ENCODE measurements around the gene TAX1BP3. TPM values are rescaled to one million over a fixed set of nuclear protein-coding genes. Genes with fewer than 3 reads are reported as not detected.

The TAX1BP3 gene
- total RNA-seq, 2 experiments from 2014 or later, result 19.8 to 24.3 TPM

DNA sequence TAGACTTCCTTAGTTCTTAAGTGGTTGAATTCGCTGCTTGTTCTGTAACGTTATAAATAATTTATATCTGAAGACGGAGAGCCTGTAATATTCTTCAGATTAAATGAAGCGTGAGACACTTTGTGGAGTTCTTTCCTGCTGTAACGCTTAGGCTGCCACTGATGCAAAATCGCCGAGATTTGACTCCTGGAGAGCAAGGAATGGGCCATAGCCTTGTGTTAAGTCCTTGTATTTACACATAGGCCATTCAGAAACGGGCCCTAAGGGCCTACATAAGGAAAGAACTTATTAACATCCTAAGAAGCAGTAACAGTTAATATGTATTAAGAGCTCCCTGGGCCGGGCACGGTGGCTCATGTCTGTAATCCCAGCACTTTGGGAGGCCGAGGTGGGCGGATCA lies 1.2 kb upstream of the TAX1BP3 start:
- no peak for DNase-seq (ENCODE audit: low spot score)
- Histone ChIP-seq H3K4me3 (ENCODE audit: low read depth, low read length, poor library complexity, severe bottlenecking) (peak overlapping the region; percentile 93), H3K36me3 (ENCODE audit: insufficient read depth, low read length) (peaks cover 47% of the 10 kb centered on the region), H4K20me1 (ENCODE audit: insufficient read depth, low read length) (peaks cover 6% of the 10 kb centered on the region; the same call in 1 of the 2 replicates), H3K4me2 (ENCODE audit: low read length) (peak overlapping the region; percentile 92), H3K9me2 (ENCODE audit: insufficient read depth, low read length) (no peaks in the 10 kb centered on the region), H2AFZ (ENCODE audit: low read length) (no peak overlapping the region), H3K79me2 (ENCODE audit: insufficient read depth, low read depth, low read length) (peaks cover 25% of the 10 kb centered on the region), H3K27ac (ENCODE audit: low read depth, low read length, poor library complexity, severe bottlenecking) (peak overlapping the region; percentile 55), H3K9me3 (ENCODE audit: low read length) (no peaks in the 10 kb centered on the region), H3K4me1 (ENCODE audit: insufficient read depth, low read length, poor library complexity, severe bottlenecking) (peaks cover 21% of the 10 kb centered on the region)
- intact Hi-C loops (cut with micrococcal nuclease; ENCODE audit: unreplicated experiment), result loop anchor here (2.0 kb wide), 1 partner anchor 67 kb away; no protein-coding TSS in a partner anchor
- BruUV-seq (replicated peaks), result no TSS peak
- ChIA-PET POLR2A (no interaction called here), CTCF (ENCODE audit: unreplicated experiment) (no interaction called here)
- no peak for TF ChIP-seq EZH2phosphoT487 (IDR thresholded peaks at IDR 0.05; ENCODE audit: borderline replicate concordance, low read depth, low read length)
- TF ChIP-seq, protein P1, sequence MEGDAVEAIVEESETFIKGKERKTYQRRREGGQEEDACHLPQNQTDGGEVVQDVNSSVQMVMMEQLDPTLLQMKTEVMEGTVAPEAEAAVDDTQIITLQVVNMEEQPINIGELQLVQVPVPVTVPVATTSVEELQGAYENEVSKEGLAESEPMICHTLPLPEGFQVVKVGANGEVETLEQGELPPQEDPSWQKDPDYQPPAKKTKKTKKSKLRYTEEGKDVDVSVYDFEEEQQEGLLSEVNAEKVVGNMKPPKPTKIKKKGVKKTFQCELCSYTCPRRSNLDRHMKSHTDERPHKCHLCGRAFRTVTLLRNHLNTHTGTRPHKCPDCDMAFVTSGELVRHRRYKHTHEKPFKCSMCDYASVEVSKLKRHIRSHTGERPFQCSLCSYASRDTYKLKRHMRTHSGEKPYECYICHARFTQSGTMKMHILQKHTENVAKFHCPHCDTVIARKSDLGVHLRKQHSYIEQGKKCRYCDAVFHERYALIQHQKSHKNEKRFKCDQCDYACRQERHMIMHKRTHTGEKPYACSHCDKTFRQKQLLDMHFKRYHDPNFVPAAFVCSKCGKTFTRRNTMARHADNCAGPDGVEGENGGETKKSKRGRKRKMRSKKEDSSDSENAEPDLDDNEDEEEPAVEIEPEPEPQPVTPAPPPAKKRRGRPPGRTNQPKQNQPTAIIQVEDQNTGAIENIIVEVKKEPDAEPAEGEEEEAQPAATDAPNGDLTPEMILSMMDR (conservative IDR thresholded peaks at IDR 0.05; ENCODE audit: low read length), result no peak

DNA sequence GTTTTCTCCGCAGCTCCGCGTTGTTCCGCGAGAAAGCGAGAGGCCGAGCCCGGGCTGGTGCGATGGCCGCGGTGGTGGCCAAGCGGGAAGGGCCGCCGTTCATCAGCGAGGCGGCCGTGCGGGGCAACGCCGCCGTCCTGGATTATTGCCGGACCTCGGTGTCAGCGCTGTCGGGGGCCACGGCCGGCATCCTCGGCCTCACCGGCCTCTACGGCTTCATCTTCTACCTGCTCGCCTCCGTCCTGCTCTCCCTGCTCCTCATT lies 638 bp upstream of the TAX1BP3 start:
- Histone ChIP-seq H3K36me3 (ENCODE audit: insufficient read depth, low read length) (peaks cover 46% of the 10 kb centered on the region), H4K20me1 (ENCODE audit: insufficient read depth, low read length) (peaks cover 6% of the 10 kb centered on the region; the same call in 1 of the 2 replicates), H3K4me2 (ENCODE audit: low read length) (peak overlapping the region; percentile 92), H3K27ac (ENCODE audit: low read depth, low read length, poor library complexity, severe bottlenecking) (peak overlapping the region; percentile 55), H3K4me1 (ENCODE audit: insufficient read depth, low read length, poor library complexity, severe bottlenecking) (peaks cover 21% of the 10 kb centered on the region), H2AFZ (ENCODE audit: low read length) (no peak overlapping the region), H3K9me2 (ENCODE audit: insufficient read depth, low read length) (no peaks in the 10 kb centered on the region), H3K79me2 (ENCODE audit: insufficient read depth, low read depth, low read length) (peaks cover 25% of the 10 kb centered on the region), H3K4me3 (ENCODE audit: low read depth, low read length, poor library complexity, severe bottlenecking) (peak overlapping the region; percentile 93), H3K9me3 (ENCODE audit: low read length) (no peaks in the 10 kb centered on the region)
- intact Hi-C loops (cut with micrococcal nuclease; ENCODE audit: unreplicated experiment), result loop anchor here (2.0 kb wide), 1 partner anchor 66 kb away; no protein-coding TSS in a partner anchor
- ChIA-PET CTCF (ENCODE audit: unreplicated experiment) (no interaction called here), POLR2A (no interaction called here)
- no peak for TF ChIP-seq EZH2phosphoT487 (IDR thresholded peaks at IDR 0.05; ENCODE audit: borderline replicate concordance, low read depth, low read length)
- TF ChIP-seq, protein P1 (conservative IDR thresholded peaks at IDR 0.05; ENCODE audit: low read length), result no peak
- BruUV-seq (replicated peaks), result TSS peak; percentile 98
- DNase-seq (ENCODE audit: low spot score), result no peak

DNA sequence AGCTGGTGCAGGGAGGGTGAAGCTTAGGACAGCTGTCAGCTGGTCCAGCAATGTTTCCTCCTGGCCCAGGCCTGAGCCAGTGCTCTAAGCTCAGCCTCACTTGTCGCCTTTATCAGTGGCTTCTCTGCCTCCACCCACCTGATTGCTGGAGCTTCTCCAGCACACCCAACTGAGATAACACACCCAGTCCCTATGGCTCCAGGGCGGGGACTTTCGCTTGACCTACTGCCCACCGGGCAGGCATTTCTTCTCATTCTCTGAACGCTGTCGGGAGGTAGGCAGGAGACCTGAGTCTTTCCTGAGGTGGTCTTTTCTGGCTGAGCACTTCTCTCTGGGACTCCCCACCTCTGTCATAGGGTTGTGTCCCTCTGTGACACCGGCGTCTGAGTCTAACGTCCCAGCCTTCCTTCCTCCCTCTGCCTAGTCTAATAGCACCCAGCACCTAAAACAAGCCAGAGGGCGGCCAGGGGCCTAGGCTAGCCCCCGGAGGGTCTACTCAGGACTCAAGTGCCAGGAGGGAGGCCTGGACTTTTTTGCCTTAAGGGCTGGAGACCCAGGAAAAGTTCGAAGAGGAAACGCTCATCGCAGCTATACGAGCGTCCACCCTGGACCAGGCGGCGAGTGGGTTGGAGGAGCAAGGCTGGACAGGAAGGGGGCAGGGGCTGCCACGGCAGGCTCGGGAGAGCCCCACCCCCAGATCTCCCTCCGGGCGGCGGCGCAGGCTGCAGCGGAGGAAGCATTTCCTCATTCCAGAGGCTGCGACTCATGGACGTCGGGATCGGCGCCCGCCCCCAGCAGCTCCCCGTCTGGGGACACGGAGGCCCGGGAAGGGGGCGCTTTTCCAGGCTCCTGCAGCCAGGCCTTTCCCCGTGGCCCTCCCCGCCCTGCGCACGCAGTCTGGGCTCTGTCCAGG lies 756 bp downstream of the TAX1BP3 start:
- BruUV-seq (replicated peaks), result no TSS peak
- TF ChIP-seq, protein P1 (conservative IDR thresholded peaks at IDR 0.05; ENCODE audit: low read length), result no peak
- no peak for TF ChIP-seq EZH2phosphoT487 (IDR thresholded peaks at IDR 0.05; ENCODE audit: borderline replicate concordance, low read depth, low read length)
- intact Hi-C loops (cut with micrococcal nuclease; ENCODE audit: unreplicated experiment), result loop anchor here (2.0 kb wide), 1 partner anchor 65 kb away; no protein-coding TSS in a partner anchor

More for the DNA sequence above, 756 bp downstream of the TAX1BP3 start:
- Histone ChIP-seq H3K4me2 (ENCODE audit: low read length) (peak overlapping the region; percentile 79), H3K4me3 (ENCODE audit: low read depth, low read length, poor library complexity, severe bottlenecking) (peak overlapping the region; percentile 93), H4K20me1 (ENCODE audit: insufficient read depth, low read length) (peaks cover 6% of the 10 kb centered on the region; the same call in 1 of the 2 replicates), H3K79me2 (ENCODE audit: insufficient read depth, low read depth, low read length) (peaks cover 25% of the 10 kb centered on the region), H3K27ac (ENCODE audit: low read depth, low read length, poor library complexity, severe bottlenecking) (no peak overlapping the region), H3K9me2 (ENCODE audit: insufficient read depth, low read length) (no peaks in the 10 kb centered on the region), H2AFZ (ENCODE audit: low read length) (peak overlapping the region; percentile 22; the same call in 1 of the 2 replicates), H3K9me3 (ENCODE audit: low read length) (no peaks in the 10 kb centered on the region), H3K4me1 (ENCODE audit: insufficient read depth, low read length, poor library complexity, severe bottlenecking) (peaks cover 21% of the 10 kb centered on the region), H3K36me3 (ENCODE audit: insufficient read depth, low read length) (peaks cover 34% of the 10 kb centered on the region)
- ChIA-PET POLR2A (interaction anchor here (0.6 to 1.3 kb wide), 3 partner anchors 11 to 31 kb away, joined by 3 to 4 read pairs (median 3); partner anchors contain the start of genes CTNS and SHPK), CTCF (ENCODE audit: unreplicated experiment) (no interaction called here)
- DNase-seq (ENCODE audit: low spot score), result no peak

Data from OCI-LY7 (cell line).